HepG2 (cell line): ENCODE measurements around the gene ZNF503. TPM values are rescaled to one million over a fixed set of nuclear protein-coding genes. Genes with fewer than 3 reads are reported as not detected.

Source experiments
- AGO2 ChIP-seq: fragments of 200-400 bp; formaldehyde crosslinking; optimal IDR thresholded peaks from 2 replicates; pipeline ENCODE3; 2017; ENCODE audit warnings: mild to moderate bottlenecking, low read depth, low read length, moderate library complexity
- AKAP8 ChIP-seq: sonication (generic); formaldehyde crosslinking; IDR thresholded peaks from 2 replicates; pipeline ENCODE4 v1.5.1; 2020; ENCODE audit warnings: mild to moderate bottlenecking, missing genetic modification reagents
- BRD4 ChIP-seq: sonication (generic); formaldehyde crosslinking; IDR thresholded peaks from 2 replicates; pipeline ENCODE4 v1.4.0; 2020; ENCODE audit warnings: missing genetic modification reagents
- GATAD2A ChIP-seq: IDR thresholded peaks from 2 replicates; pipeline ENCODE4 v1.6.1; 2016
- GZF1 ChIP-seq: sonication (generic); formaldehyde crosslinking; IDR thresholded peaks from 2 replicates; pipeline ENCODE4 v1.5.1; 2020; ENCODE audit warnings: mild to moderate bottlenecking, missing genetic modification reagents
- HDAC2 ChIP-seq: sonication (generic); formaldehyde crosslinking; IDR thresholded peaks from 2 replicates; pipeline ENCODE4 v1.4.0; 2020; ENCODE audit warnings: missing genetic modification reagents
- KLF16 ChIP-seq, 2 experiments: sonication (generic) in 1 of 2; formaldehyde crosslinking in 1 of 2; IDR thresholded peaks; 2 replicates each; pipeline versions ENCODE4 v1.6.1 to v1.8.0; 2016 to 2023; ENCODE audit warnings: missing genetic modification reagents in 2 of 2, missing compliant biosample characterization in 1 of 2
- MED13 ChIP-seq: sonication (generic); formaldehyde crosslinking; IDR thresholded peaks from 2 replicates; pipeline ENCODE4 v1.5.0; 2020; ENCODE audit warnings: missing genetic modification reagents
- NFKB2 ChIP-seq: sonication (generic); formaldehyde crosslinking; IDR thresholded peaks from 2 replicates; pipeline ENCODE4 v1.4.0; 2020; ENCODE audit warnings: missing genetic modification reagents, borderline replicate concordance
- PCBP1 ChIP-seq: fragments of 200-400 bp; formaldehyde crosslinking; IDR thresholded peaks from 2 replicates; pipeline ENCODE4 v1.6.1; 2017; ENCODE audit warnings: mild to moderate bottlenecking, low read depth, low read length, borderline replicate concordance
- SAP130 ChIP-seq: IDR thresholded peaks from 2 replicates; pipeline ENCODE4 v1.6.1; 2016; ENCODE audit warnings: low read depth
- ZBTB7A ChIP-seq: sonication (generic); formaldehyde crosslinking; IDR thresholded peaks from 2 replicates; pipeline ENCODE4 v1.8.0; 2022; ENCODE audit warnings: mild to moderate bottlenecking, missing genetic modification reagents
- ZNF225 ChIP-seq: sonication (generic); formaldehyde crosslinking; IDR thresholded peaks from 2 replicates; pipeline ENCODE4 v1.4.0; 2020; ENCODE audit warnings: mild to moderate bottlenecking, missing genetic modification reagents
- ZNF234 ChIP-seq: sonication (generic); formaldehyde crosslinking; conservative IDR thresholded peaks from 2 replicates; pipeline ENCODE4 v1.5.1; 2020; ENCODE audit warnings: mild to moderate bottlenecking, missing genetic modification reagents
- ZNF30 ChIP-seq: sonication (generic); formaldehyde crosslinking; IDR thresholded peaks from 2 replicates; pipeline ENCODE4 v1.5.0; 2020; ENCODE audit warnings: mild to moderate bottlenecking, missing genetic modification reagents
- ZNF329 ChIP-seq: sonication (generic); formaldehyde crosslinking; IDR thresholded peaks from 2 replicates; pipeline ENCODE4 v1.9.0; 2021; ENCODE audit warnings: low read depth, mild to moderate bottlenecking, missing genetic modification reagents
- ZNF367 ChIP-seq: sonication (generic); formaldehyde crosslinking; IDR thresholded peaks from 2 replicates; pipeline ENCODE4 v1.4.0; 2020; ENCODE audit warnings: missing genetic modification reagents, borderline replicate concordance
- ZNF607 ChIP-seq: sonication (generic); formaldehyde crosslinking; IDR thresholded peaks from 2 replicates; pipeline ENCODE4 v1.5.1; 2020; ENCODE audit warnings: missing genetic modification reagents, mild to moderate bottlenecking, borderline replicate concordance
- ZNF710 ChIP-seq: sonication (generic); formaldehyde crosslinking; IDR thresholded peaks from 2 replicates; pipeline ENCODE4 v1.5.0; 2020; ENCODE audit warnings: mild to moderate bottlenecking, missing genetic modification reagents, borderline replicate concordance
- polyA plus RNA-seq, 8 experiments: library from polyadenylated mRNA; depleted of rRNA in 3 of 8; stranded (reverse) in 7 of 8; unstranded in 1 of 8; fragments of >200 nt; fragmentation: Illumina TruSeq in 4 of 8; extraction: Trizol in 4 of 8; gene quantifications; 2 replicates each; pipeline versions ENCODE4 v1.2.1 to v1.2.3, GENCODE V29; 2011 to 2016; ENCODE audit warnings: low read depth in 4 of 8, missing spikeins in 1 of 8, mixed read lengths in 1 of 8; ENCODE audit not compliant: insufficient read depth in 1 of 8
- total RNA-seq, 5 experiments: library from RNA; depleted of rRNA; stranded (reverse); fragments of >200 nt; fragmentation: Illumina TruSeq; extraction: Trizol; gene quantifications; 2 replicates each; pipeline ENCODE4 v1.2.3, GENCODE V29; 2016; ENCODE audit warnings: low read depth in 1 of 5
- TF ChIP-seq, protein P1 (sequence below), 2 experiments: sonication (generic) in 1 of 2; formaldehyde crosslinking in 1 of 2; IDR thresholded peaks; 2 replicates each; pipeline versions ENCODE4 v1.4.0 to v1.6.1; 2018 to 2020; ENCODE audit warnings: missing genetic modification reagents in 2 of 2, borderline replicate concordance in 1 of 2, low read depth in 1 of 2, mild to moderate bottlenecking in 1 of 2, missing biosample characterization in 1 of 2
- TF ChIP-seq, protein P2 (sequence below): sonication (generic); formaldehyde crosslinking; IDR thresholded peaks from 2 replicates; pipeline ENCODE4 v1.4.0; 2020; ENCODE audit warnings: missing genetic modification reagents
- TF ChIP-seq, protein P3 (sequence below): sonication (generic); formaldehyde crosslinking; IDR thresholded peaks from 2 replicates; pipeline ENCODE4 v1.4.0; 2020; ENCODE audit warnings: missing genetic modification reagents, borderline replicate concordance

The ZNF503 gene
- total and polyA plus RNA-seq, 2 of the 13 experiments (the other 11 are each of a cell fraction or from before 2014, with no cell fraction given) = 2.7 to 8.3 TPM

- TF ChIP-seq, protein P1, sequence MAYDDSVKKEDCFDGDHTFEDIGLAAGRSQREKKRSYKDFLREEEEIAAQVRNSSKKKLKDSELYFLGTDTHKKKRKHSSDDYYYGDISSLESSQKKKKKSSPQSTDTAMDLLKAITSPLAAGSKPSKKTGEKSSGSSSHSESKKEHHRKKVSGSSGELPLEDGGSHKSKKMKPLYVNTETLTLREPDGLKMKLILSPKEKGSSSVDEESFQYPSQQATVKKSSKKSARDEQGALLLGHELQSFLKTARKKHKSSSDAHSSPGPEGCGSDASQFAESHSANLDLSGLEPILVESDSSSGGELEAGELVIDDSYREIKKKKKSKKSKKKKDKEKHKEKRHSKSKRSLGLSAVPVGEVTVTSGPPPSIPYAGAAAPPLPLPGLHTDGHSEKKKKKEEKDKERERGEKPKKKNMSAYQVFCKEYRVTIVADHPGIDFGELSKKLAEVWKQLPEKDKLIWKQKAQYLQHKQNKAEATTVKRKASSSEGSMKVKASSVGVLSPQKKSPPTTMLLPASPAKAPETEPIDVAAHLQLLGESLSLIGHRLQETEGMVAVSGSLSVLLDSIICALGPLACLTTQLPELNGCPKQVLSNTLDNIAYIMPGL (CRISPR knock-in tag; IDR thresholded peaks at IDR 0.05; ENCODE audit: borderline replicate concordance in 1 of 2, low read depth in 1 of 2) = no peak; a peak in 2 of 4 replicates
- TF ChIP-seq KLF16 (CRISPR knock-in tag; IDR thresholded peaks at IDR 0.05) = 0 out of 4 replicates have a peak, but pooled peaks of 1 of the 2 experiments have one; percentile 11
- TF ChIP-seq PCBP1 = 0 out of 2 replicates have a peak, but pooled peaks have one; percentile 13
- TF ChIP-seq ZNF710 = no peak
- TF ChIP-seq ZBTB7A = peak; percentile 76
- TF ChIP-seq GATAD2A (CRISPR knock-in tag) = 0 out of 2 replicates have a peak, but pooled peaks have one; percentile 14
- TF ChIP-seq GZF1 (CRISPR knock-in tag) = no peak
- TF ChIP-seq ZNF607 = 0 out of 2 replicates have a peak, but pooled peaks have one; percentile 79
- TF ChIP-seq ZNF225 (CRISPR knock-in tag) = peak; percentile 74; the same call in 1 of the 2 replicates
- TF ChIP-seq, protein P2, sequence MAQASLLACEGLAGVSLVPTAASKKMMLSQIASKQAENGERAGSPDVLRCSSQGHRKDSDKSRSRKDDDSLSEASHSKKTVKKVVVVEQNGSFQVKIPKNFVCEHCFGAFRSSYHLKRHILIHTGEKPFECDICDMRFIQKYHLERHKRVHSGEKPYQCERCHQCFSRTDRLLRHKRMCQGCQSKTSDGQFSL (CRISPR knock-in tag) = peak; percentile 41; the same call in 1 of the 2 replicates
- peak; percentile 91 for TF ChIP-seq ZNF30 (CRISPR knock-in tag)
- TF ChIP-seq ZNF367 (CRISPR knock-in tag) = 0 out of 2 replicates have a peak, but pooled peaks have one; percentile 31
- TF ChIP-seq HDAC2 (CRISPR knock-in tag) = 0 out of 2 replicates have a peak, but pooled peaks have one; percentile 22
- peak; percentile 62; the same call in 1 of the 2 replicates for TF ChIP-seq NFKB2 (CRISPR knock-in tag)
- TF ChIP-seq ZNF234 (CRISPR knock-in tag) = 0 out of 2 replicates have a peak, but pooled peaks have one; percentile 23
- peak; percentile 63 for TF ChIP-seq AKAP8 (CRISPR knock-in tag)
- peak; percentile 72; the same call in 1 of the 2 replicates for TF ChIP-seq BRD4
- TF ChIP-seq, protein P3, sequence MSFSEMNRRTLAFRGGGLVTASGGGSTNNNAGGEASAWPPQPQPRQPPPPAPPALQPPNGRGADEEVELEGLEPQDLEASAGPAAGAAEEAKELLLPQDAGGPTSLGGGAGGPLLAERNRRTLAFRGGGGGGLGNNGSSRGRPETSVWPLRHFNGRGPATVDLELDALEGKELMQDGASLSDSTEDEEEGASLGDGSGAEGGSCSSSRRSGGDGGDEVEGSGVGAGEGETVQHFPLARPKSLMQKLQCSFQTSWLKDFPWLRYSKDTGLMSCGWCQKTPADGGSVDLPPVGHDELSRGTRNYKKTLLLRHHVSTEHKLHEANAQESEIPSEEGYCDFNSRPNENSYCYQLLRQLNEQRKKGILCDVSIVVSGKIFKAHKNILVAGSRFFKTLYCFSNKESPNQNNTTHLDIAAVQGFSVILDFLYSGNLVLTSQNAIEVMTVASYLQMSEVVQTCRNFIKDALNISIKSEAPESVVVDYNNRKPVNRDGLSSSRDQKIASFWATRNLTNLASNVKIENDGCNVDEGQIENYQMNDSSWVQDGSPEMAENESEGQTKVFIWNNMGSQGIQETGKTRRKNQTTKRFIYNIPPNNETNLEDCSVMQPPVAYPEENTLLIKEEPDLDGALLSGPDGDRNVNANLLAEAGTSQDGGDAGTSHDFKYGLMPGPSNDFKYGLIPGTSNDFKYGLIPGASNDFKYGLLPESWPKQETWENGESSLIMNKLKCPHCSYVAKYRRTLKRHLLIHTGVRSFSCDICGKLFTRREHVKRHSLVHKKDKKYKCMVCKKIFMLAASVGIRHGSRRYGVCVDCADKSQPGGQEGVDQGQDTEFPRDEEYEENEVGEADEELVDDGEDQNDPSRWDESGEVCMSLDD = 0 out of 2 replicates have a peak, but pooled peaks have one; percentile 63
- peak; percentile 19 for TF ChIP-seq SAP130 (CRISPR knock-in tag)
- TF ChIP-seq MED13 (CRISPR knock-in tag) = peak; percentile 64
- TF ChIP-seq ZNF329 (CRISPR knock-in tag) = no peak
- peak; percentile 99 for TF ChIP-seq AGO2
These were observed 2.6 kb upstream of the ZNF503 start (continued) for GRCh38 chr10:75403939-75404814.
